Neural cell (in vitro differentiated cells): ENCODE results near the gene SCRG1.

ENCODE experiments used
- EP300 ChIP-seq: fragments of 450-650 bp; conservative IDR thresholded peaks from 2 replicates; pipeline ENCODE4 v1.6.1; 2014; ENCODE audit warnings: antibody characterized with exemption, mild to moderate bottlenecking, moderate library complexity; ENCODE audit not compliant: poor library complexity, severe bottlenecking
- EZH2 ChIP-seq: fragments of 200-600, 300-800 bp; shearing (Covaris generic), sonication (generic); IDR thresholded peaks from 2 replicates; pipeline ENCODE4 v1.6.1; 2014; ENCODE audit warnings: antibody characterized with exemption, low read length, borderline replicate concordance, mild to moderate bottlenecking; ENCODE audit not compliant: insufficient read depth, poor library complexity, severe bottlenecking
- MXI1 ChIP-seq: fragments of 450-650 bp; conservative IDR thresholded peaks from 2 replicates; pipeline ENCODE4 v1.6.1; 2014; ENCODE audit warnings: antibody characterized with exemption, mild to moderate bottlenecking; ENCODE audit not compliant: poor library complexity, severe bottlenecking
- POLR2AphosphoS5 ChIP-seq: IDR thresholded peaks from 2 replicates; pipeline ENCODE4 v1.6.1; 2012
- RAD21 ChIP-seq: fragments of 450-650 bp; conservative IDR thresholded peaks from 2 replicates; pipeline ENCODE4 v1.6.1; 2014; ENCODE audit warnings: antibody characterized with exemption, mild to moderate bottlenecking, moderate library complexity
- SMC3 ChIP-seq: fragments of 450-650 bp; conservative IDR thresholded peaks from 2 replicates; pipeline ENCODE4 v1.6.1; 2014; ENCODE audit warnings: antibody characterized with exemption, mild to moderate bottlenecking, moderate library complexity; ENCODE audit not compliant: poor library complexity
- TAF1 ChIP-seq: IDR thresholded peaks from 2 replicates; pipeline ENCODE4 v1.6.1; 2012; ENCODE audit warnings: low read depth
- TF ChIP-seq, protein P1 (sequence below): fragments of 450-650 bp; IDR thresholded peaks from 2 replicates; pipeline ENCODE4 v1.5.1; 2014; ENCODE audit warnings: antibody characterized with exemption, mild to moderate bottlenecking, moderate library complexity; ENCODE audit not compliant: poor library complexity, severe bottlenecking
- TF ChIP-seq, protein P2 (sequence below): IDR thresholded peaks from 2 replicates; pipeline ENCODE4 v1.6.1; 2012; ENCODE audit warnings: borderline replicate concordance

DNA sequence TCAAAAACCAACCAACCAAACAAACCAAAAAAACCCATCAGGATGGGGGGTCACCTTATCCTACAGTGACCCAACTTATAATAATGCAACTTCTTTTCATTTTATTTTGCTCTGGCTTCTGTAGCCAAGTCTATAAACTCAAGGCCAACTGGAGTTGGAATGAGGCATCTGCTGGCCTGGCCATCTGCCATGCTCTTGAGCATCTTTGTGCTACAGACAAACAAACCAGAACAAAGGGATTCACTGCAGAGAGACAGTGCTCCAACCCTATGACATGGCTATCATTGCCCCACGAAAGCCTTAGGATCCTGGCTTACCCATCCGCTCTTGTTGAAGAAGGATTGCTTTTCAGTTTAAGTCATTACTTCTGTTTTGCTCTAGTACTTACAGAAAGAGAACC is 49.2 kb upstream of the SCRG1 start:
- TF ChIP-seq, protein P1, sequence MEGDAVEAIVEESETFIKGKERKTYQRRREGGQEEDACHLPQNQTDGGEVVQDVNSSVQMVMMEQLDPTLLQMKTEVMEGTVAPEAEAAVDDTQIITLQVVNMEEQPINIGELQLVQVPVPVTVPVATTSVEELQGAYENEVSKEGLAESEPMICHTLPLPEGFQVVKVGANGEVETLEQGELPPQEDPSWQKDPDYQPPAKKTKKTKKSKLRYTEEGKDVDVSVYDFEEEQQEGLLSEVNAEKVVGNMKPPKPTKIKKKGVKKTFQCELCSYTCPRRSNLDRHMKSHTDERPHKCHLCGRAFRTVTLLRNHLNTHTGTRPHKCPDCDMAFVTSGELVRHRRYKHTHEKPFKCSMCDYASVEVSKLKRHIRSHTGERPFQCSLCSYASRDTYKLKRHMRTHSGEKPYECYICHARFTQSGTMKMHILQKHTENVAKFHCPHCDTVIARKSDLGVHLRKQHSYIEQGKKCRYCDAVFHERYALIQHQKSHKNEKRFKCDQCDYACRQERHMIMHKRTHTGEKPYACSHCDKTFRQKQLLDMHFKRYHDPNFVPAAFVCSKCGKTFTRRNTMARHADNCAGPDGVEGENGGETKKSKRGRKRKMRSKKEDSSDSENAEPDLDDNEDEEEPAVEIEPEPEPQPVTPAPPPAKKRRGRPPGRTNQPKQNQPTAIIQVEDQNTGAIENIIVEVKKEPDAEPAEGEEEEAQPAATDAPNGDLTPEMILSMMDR, result no peak
- TF ChIP-seq EZH2 (no peak), EP300 (no peak), POLR2AphosphoS5 (no peak), TAF1 (no peak), RAD21 (no peak), MXI1 (no peak), SMC3 (no peak)
- TF ChIP-seq, protein P2, sequence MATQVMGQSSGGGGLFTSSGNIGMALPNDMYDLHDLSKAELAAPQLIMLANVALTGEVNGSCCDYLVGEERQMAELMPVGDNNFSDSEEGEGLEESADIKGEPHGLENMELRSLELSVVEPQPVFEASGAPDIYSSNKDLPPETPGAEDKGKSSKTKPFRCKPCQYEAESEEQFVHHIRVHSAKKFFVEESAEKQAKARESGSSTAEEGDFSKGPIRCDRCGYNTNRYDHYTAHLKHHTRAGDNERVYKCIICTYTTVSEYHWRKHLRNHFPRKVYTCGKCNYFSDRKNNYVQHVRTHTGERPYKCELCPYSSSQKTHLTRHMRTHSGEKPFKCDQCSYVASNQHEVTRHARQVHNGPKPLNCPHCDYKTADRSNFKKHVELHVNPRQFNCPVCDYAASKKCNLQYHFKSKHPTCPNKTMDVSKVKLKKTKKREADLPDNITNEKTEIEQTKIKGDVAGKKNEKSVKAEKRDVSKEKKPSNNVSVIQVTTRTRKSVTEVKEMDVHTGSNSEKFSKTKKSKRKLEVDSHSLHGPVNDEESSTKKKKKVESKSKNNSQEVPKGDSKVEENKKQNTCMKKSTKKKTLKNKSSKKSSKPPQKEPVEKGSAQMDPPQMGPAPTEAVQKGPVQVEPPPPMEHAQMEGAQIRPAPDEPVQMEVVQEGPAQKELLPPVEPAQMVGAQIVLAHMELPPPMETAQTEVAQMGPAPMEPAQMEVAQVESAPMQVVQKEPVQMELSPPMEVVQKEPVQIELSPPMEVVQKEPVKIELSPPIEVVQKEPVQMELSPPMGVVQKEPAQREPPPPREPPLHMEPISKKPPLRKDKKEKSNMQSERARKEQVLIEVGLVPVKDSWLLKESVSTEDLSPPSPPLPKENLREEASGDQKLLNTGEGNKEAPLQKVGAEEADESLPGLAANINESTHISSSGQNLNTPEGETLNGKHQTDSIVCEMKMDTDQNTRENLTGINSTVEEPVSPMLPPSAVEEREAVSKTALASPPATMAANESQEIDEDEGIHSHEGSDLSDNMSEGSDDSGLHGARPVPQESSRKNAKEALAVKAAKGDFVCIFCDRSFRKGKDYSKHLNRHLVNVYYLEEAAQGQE, result no peak
